Stimulated activated CD8-positive, alpha-beta memory T cell treated with anti-CD3 and anti-CD28 coated beads, Interleukin-7, amount 100 ng/mL, for 1 hour (primary cell): Measurements from ENCODE around the gene SLC6A11.

Experiments
- DNase-seq, 2 donors: peaks; one replicate each; pipeline ENCODE4 v3.0.0-alpha.2; 2020; ENCODE audit warnings: low read depth in 2 of 2

Gene SLC6A11

GRCh38 chr3:10816019-10816862 is at the start of gene SLC6A11:
Gene SLC6A11 (plus strand): TSS chr3:10816228. CDS start chr3:10816266, 38 bp downstream.
- no peak for DNase-seq

GRCh38 chr3:10768708-10769394 is 47.2 kb upstream of the SLC6A11 start:
- DNase-seq: no peak

GRCh38 chr3:10770547-10770946 is 45.5 kb upstream of the SLC6A11 start:
- DNase-seq: no peak

- DNase-seq: no peak
Measured at GRCh38 chr3:10770981-10771380, 45.0 kb upstream of the SLC6A11 start.

- DNase-seq: no peak
Measured at GRCh38 chr3:10771486-10772270, 44.4 kb upstream of the SLC6A11 start.

- DNase-seq: no peak
Measured at GRCh38 chr3:10772271-10773161, 43.5 kb upstream of the SLC6A11 start.

GRCh38 chr3:10774129-10774670 is 41.8 kb upstream of the SLC6A11 start:
- DNase-seq: no peak

GRCh38 chr3:10774825-10775224 is 41.2 kb upstream of the SLC6A11 start:
- DNase-seq: no peak

- no peak for DNase-seq
Measured at GRCh38 chr3:10775259-10775658, 40.8 kb upstream of the SLC6A11 start.

GRCh38 chr3:10775828-10776227 is 40.2 kb upstream of the SLC6A11 start:
- no peak for DNase-seq

- DNase-seq: no peak
Measured at GRCh38 chr3:10777627-10778026, 38.4 kb upstream of the SLC6A11 start.

- no peak for DNase-seq
Measured at GRCh38 chr3:10778492-10779292, 37.3 kb upstream of the SLC6A11 start.

GRCh38 chr3:10779293-10779805 is 36.7 kb upstream of the SLC6A11 start:
- DNase-seq: no peak

- DNase-seq: no peak
Measured at GRCh38 chr3:10780243-10780642, 35.8 kb upstream of the SLC6A11 start.

GRCh38 chr3:10780922-10781321 is 35.1 kb upstream of the SLC6A11 start:
- DNase-seq: no peak

- DNase-seq: no peak
Measured at GRCh38 chr3:10781981-10782380, 34.0 kb upstream of the SLC6A11 start.

- no peak for DNase-seq
Measured at GRCh38 chr3:10783360-10784351, 32.4 kb upstream of the SLC6A11 start.

- DNase-seq: no peak
Measured at GRCh38 chr3:10786640-10787039, 29.4 kb upstream of the SLC6A11 start.

- DNase-seq: no peak
Measured at GRCh38 chr3:10788451-10788850, 27.6 kb upstream of the SLC6A11 start.
